Measurements from ENCODE around the gene HPCAL1. TPM values are rescaled to one million over a fixed set of nuclear protein-coding genes. Genes with fewer than 3 reads are reported as not detected.

The HPCAL1 gene
- total and polyA plus RNA-seq, 2 of the 4 experiments (the other 2 are of a cell fraction), result 8.2 to 33.7 TPM

DNA sequence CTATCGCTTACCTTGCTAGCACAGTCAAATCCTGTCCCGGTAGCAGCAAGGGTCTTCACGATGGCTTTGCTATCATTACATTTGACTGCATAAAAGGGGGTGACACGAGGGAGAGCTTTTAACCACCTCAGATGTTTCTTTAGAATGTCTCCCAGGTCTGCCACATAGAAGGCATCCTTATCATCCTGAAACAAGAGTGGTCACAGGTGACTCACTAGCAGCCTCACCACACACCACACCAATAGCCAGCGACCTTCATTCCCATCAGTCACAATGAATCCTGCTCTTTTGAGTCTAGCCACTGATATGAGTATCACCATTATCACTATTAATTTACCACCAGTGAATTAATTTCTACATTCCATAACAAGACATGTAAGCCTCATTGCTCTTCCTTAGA lies 141.8 kb downstream of the HPCAL1 start:
- no peak overlapping the region for H3K27ac ChIP-seq (ENCODE audit: insufficient read depth, low read length)
- no peak overlapping the region for H3K4me3 ChIP-seq (ENCODE audit: insufficient read depth, low read depth, low read length)
- H4K20me1 ChIP-seq (ENCODE audit: insufficient read depth, low read length), result peaks cover 24% of the 10 kb centered on the region
- POLR2A ChIA-PET (ENCODE audit: unreplicated experiment), result no interaction called here
- CTCF ChIA-PET, result interaction anchor here (1.7 kb wide), 1 partner anchor 9 kb away, joined by 5 read pairs; no protein-coding TSS in a partner anchor
- DNase-seq (peak; percentile 14), ATAC-seq (ENCODE audit: low read depth) (no peak)
- no peak overlapping the region for H3K18ac ChIP-seq (ENCODE audit: low read depth, low read length)
- H3K36me3 ChIP-seq (ENCODE audit: control insufficient read depth, insufficient read depth, low read length), result peaks cover 32% of the 10 kb centered on the region
- H3K9me3 ChIP-seq (ENCODE audit: control insufficient read depth, insufficient read depth, low read length), result no peaks in the 10 kb centered on the region
- H3K23ac ChIP-seq (ENCODE audit: low read depth, low read length), result 0 out of 2 replicates have a peak overlapping the region, but pooled peaks have one; percentile 52
- H2AK5ac ChIP-seq (ENCODE audit: low read depth, low read length), result no peak overlapping the region
- H4K5ac ChIP-seq (ENCODE audit: low read depth, low read length), result no peak overlapping the region
- no peaks in the 10 kb centered on the region for H3K27me3 ChIP-seq (ENCODE audit: control insufficient read depth, insufficient read depth, low read length)
- H4K8ac ChIP-seq (ENCODE audit: low read depth in 2 of 2, low read length in 2 of 2), result no peak overlapping the region
- intact Hi-C loops (cut with micrococcal nuclease) (no loop called here), in situ Hi-C loops (cut with MboI; ENCODE audit: low sequenced_read_pairs) (no loop called here), dilution Hi-C loops (cut with HindIII; ENCODE audit: low sequenced_read_pairs, unreplicated experiment) (no loop called here)
- no peak overlapping the region for H3K9ac ChIP-seq (ENCODE audit: low read depth, low read length)
- H2BK5ac ChIP-seq (ENCODE audit: low read depth, low read length, poor library complexity, severe bottlenecking), result no peak overlapping the region
- H3K79me1 ChIP-seq (ENCODE audit: low read depth in 1 of 2, low read length in 2 of 2), result peaks cover 14 to 43% of the 10 kb centered on the region in 2 experiments; a peak in 3 of 4 replicates
- no peak overlapping the region for H2AFZ ChIP-seq (replicated peaks; ENCODE audit: low read length, poor library complexity)
- no peak overlapping the region for H2BK15ac ChIP-seq (ENCODE audit: low read depth, low read length)
- peaks cover 5% of the 10 kb centered on the region; the same call in 1 of the 2 replicates for H3K9me1 ChIP-seq (ENCODE audit: insufficient read depth, low read length)
- no peak overlapping the region for H2BK20ac ChIP-seq (ENCODE audit: low read depth, low read length)
- no peak overlapping the region for H2BK120ac ChIP-seq (ENCODE audit: low read depth, low read length)
- H3K4ac ChIP-seq (ENCODE audit: low read depth, low read length), result no peak overlapping the region
- TF ChIP-seq, protein P1, sequence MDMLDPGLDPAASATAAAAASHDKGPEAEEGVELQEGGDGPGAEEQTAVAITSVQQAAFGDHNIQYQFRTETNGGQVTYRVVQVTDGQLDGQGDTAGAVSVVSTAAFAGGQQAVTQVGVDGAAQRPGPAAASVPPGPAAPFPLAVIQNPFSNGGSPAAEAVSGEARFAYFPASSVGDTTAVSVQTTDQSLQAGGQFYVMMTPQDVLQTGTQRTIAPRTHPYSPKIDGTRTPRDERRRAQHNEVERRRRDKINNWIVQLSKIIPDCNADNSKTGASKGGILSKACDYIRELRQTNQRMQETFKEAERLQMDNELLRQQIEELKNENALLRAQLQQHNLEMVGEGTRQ (IDR thresholded peaks at IDR 0.05; ENCODE audit: low read depth, low read length), result no peak
- TF ChIP-seq MAZ (IDR thresholded peaks at IDR 0.05; ENCODE audit: borderline replicate concordance, low read depth, low read length), result no peak
- no peak for TF ChIP-seq SMC3 (IDR thresholded peaks at IDR 0.05; ENCODE audit: low read depth, low read length)
- TF ChIP-seq MAFK (IDR thresholded peaks at IDR 0.05; ENCODE audit: low read depth, low read length), result no peak
- TF ChIP-seq NFE2L2 (IDR thresholded peaks at IDR 0.05; ENCODE audit: low read depth, low read length), result no peak
- no peak for TF ChIP-seq RCOR1 (IDR thresholded peaks at IDR 0.05; ENCODE audit: insufficient replicate concordance, low read length)
- TF ChIP-seq, protein P2, sequence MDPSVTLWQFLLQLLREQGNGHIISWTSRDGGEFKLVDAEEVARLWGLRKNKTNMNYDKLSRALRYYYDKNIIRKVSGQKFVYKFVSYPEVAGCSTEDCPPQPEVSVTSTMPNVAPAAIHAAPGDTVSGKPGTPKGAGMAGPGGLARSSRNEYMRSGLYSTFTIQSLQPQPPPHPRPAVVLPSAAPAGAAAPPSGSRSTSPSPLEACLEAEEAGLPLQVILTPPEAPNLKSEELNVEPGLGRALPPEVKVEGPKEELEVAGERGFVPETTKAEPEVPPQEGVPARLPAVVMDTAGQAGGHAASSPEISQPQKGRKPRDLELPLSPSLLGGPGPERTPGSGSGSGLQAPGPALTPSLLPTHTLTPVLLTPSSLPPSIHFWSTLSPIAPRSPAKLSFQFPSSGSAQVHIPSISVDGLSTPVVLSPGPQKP (IDR thresholded peaks at IDR 0.05; ENCODE audit: borderline replicate concordance, low read depth, low read length), result no peak
- TF ChIP-seq RAD21 (IDR thresholded peaks at IDR 0.05; ENCODE audit: low read length), result no peak
- no peak for TF ChIP-seq MXI1 (IDR thresholded peaks at IDR 0.05; ENCODE audit: borderline replicate concordance, low read depth, low read length)
- no peak for TF ChIP-seq BHLHE40 (IDR thresholded peaks at IDR 0.05; ENCODE audit: low read depth, low read length)
- TF ChIP-seq, protein P3, sequence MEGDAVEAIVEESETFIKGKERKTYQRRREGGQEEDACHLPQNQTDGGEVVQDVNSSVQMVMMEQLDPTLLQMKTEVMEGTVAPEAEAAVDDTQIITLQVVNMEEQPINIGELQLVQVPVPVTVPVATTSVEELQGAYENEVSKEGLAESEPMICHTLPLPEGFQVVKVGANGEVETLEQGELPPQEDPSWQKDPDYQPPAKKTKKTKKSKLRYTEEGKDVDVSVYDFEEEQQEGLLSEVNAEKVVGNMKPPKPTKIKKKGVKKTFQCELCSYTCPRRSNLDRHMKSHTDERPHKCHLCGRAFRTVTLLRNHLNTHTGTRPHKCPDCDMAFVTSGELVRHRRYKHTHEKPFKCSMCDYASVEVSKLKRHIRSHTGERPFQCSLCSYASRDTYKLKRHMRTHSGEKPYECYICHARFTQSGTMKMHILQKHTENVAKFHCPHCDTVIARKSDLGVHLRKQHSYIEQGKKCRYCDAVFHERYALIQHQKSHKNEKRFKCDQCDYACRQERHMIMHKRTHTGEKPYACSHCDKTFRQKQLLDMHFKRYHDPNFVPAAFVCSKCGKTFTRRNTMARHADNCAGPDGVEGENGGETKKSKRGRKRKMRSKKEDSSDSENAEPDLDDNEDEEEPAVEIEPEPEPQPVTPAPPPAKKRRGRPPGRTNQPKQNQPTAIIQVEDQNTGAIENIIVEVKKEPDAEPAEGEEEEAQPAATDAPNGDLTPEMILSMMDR (conservative IDR thresholded peaks at IDR 0.05; ENCODE audit: low read depth, low read length), result no peak
- TF ChIP-seq FOS (IDR thresholded peaks at IDR 0.05; ENCODE audit: low read depth, low read length), result no peak
- TF ChIP-seq CEBPB (IDR thresholded peaks at IDR 0.05; ENCODE audit: low read depth, low read length), result no peak
- no peak for TF ChIP-seq POLR2A (IDR thresholded peaks at IDR 0.05; ENCODE audit: low read depth, low read length)
- TF ChIP-seq CHD1 (IDR thresholded peaks at IDR 0.05; ENCODE audit: low read depth, low read length), result no peak
- TF ChIP-seq RFX5 (IDR thresholded peaks at IDR 0.05; ENCODE audit: low read depth, low read length), result no peak
- no peak overlapping the region for H4K91ac ChIP-seq (ENCODE audit: insufficient read depth, low read depth, low read length)
- BruUV-seq (replicated peaks), result no TSS peak
- WGBS, 2 experiments (ENCODE audit: extremely low coverage in 2 of 2, insufficient read length in 1 of 2), result 80% methylated on average over 1 of the region's 5 CpGs; no CpG with 5 or more reads in 1 of the 2 experiments
- H3K56ac ChIP-seq (ENCODE audit: extremely low read depth, insufficient read depth, low read length), result no peak overlapping the region
- peaks cover 4% of the 10 kb centered on the region; the same call in 1 of the 2 replicates for H3K4me1 ChIP-seq (ENCODE audit: control insufficient read depth, insufficient read depth, low read length)
- H2AK9ac ChIP-seq (replicated peaks; ENCODE audit: low read depth, low read length, poor library complexity), result no peak overlapping the region
- H3K4me2 ChIP-seq (ENCODE audit: low read depth, low read length), result no peak overlapping the region
- H3K14ac ChIP-seq (replicated peaks; ENCODE audit: low read depth, low read length), result no peak overlapping the region
